CD4-positive, alpha-beta T cell treated with Interferon gamma for 1 hour (primary cell): Measurements from ENCODE around the gene RIMKLA.

Source experiments
- DNase-seq: peaks from one replicate; pipeline ENCODE4 v3.0.0-alpha.2; 2020

Gene RIMKLA

DNA sequence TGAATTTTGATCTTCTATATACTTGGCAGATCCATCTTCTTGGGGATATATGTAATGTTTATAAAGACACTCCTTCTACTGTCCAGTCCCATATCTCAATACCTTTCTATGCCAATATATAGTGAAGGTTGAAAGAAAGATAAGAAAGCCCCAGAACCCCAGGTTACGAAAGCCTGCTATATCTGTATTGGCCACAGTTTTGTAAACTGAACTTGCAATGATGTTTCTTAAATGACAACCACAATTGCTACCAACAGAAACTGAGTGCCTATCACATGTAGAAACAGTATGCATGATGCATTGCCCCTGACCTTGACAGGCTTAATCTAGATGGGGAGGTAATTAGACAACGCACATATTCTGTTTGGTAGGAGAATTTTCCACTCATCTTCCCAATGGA is 7.8 kb upstream of the RIMKLA start:
- no peak for DNase-seq

DNA sequence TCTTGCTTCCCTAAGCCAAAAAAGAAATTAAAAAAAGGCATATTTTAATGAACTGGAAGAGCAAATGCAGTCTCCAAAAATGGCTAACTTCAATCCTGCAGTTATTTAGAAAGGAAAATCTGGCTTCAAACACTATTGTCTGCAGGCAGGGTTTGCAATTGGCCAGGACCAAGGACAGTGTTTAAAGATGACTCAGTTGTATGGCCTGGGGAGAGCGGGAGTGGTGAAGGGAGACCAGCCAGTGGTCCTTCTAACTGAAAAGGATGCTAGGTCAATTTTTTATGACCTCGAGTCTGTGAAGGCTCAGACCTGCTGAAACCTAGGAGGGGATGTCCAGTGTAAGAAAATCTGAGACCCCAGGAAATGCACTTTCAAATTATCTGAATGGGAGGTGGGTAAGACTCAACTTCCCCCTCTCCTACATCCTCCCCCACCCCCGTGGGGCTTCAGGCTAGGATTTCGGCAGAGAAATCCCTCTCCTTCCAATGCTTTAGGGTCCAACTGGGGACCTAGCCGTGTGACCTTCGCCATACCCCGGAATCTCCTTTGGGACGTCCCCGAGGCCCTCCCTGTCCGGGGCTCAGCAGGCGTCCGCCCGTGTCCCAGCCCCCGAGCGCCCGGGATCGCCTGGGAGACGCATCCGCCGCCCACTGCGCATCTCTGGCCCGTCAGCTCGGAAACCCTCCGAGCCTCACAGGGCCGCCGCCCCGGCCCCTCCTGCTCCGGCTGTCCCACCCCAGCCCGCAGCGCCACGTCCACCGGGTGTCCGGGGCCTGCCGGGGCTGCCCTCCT is 602 bp upstream of the RIMKLA start:
- DNase-seq: no peak

DNA sequence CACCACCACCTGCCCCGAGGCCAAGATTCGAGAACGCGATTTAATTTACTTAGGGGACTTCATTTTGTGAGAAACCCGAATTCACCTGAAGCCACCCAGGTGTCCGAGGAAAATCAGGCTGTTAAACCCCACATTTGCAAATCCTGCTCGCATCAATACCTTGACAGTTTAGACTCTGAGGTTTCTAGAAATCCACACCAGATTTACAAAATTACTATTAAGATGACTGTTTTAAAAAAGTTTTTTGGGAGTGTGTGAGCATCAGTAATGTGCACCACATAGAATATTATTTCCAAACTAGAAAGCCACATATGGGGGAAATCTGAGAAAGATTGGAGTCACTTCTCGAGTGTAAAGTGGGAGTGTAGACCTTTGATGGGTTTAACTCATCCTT is 685 bp downstream of the RIMKLA start:
- DNase-seq: no peak

DNA sequence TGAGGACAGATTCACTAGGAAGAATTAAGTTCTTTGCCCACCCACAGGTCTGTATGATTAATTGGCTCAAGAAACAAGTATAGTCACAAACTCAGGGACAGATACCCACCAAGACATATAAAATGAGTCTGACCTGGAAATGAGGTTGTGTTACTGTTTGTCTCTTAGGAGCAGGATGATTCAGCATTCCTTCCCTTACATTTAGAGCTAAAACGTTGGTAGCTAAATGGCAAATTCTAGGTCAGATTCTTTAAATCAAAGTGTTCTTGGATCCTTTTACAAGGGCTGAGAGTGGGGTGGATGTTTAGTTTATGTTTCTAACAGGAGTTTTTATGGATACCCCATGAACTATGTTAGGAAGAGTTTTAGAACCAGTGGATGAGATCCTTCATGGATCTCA is 4.7 kb downstream of the RIMKLA start:
- DNase-seq: no peak

DNA sequence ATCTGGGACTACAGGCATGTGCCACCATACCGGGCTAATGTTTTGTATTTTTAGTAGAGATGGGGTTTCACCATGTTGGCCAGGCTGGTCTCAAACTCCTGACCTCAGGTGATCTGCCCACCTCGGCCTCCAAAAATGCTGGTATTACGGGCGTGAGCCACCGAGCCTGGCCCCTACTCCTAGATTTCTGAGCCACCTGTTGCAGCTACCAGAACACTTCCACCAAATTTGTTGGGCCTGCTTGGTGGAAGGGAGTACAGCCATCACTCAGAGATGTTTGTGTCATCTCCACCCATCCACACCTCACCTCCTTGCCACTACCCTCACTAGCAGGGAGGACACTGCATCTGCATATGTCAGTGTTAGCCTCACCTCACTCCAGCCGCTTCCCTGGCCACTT is 5.5 kb downstream of the RIMKLA start:
- no peak for DNase-seq

DNA sequence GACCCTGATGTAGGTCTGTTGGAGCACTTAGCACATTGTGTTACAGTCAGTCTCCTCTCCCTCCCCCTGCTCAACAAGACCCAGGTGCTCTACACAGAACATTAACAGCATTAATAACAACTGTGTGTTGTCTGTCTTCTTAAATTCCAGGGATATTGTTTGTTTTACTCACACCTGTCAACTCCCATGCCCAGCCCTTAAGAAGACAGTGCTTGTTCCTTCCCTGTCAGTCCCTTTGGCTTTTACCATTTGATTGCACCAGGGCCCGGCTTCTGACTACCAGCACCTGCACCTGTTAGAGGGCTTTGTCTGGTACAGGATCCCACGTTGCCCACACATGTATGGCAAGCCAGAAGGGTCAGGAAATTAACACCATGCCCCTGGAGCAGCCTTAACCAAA is 11.7 kb downstream of the RIMKLA start:
- no peak for DNase-seq

DNA sequence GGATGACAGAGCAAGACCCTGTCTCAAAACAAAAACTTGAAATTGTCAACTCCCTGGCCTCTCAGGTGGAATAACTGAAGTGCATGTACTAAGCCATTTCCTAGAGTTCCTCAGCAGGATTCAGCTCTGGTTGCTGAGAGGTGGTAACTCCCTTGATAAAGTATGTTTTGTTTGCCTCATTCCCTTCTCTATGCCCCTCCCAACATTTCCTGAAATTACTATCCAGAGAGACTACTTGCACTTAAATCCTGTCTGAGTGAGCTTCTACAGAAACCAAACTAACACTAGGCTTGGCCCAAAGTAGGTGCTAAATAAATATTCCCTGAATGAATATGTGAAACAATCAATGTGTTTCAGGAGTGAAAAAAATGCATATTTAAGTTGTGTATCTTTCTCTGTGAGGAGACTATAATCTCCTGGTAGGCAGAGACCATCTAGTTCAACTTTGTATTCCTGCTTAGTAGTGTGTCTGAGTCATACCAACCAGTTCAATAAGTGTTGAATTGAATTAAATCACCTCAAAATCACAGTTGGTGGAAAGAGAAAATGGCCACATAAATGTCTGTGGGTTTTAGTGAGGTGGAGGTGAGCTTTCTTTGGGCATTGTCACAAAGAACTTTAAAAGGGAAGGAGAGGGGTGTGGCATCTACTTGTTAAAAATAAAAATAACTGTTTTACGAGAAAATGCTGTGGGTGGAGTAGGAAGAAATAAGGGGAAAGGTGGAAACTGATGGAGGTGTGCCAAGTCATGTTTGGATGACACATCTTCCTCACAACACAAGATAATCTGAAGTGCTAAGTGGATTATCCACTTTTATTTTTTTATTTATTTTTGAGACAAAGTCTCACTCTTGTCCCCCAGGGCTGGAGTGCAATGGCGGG is 12.6 kb downstream of the RIMKLA start:
- no peak for DNase-seq

DNA sequence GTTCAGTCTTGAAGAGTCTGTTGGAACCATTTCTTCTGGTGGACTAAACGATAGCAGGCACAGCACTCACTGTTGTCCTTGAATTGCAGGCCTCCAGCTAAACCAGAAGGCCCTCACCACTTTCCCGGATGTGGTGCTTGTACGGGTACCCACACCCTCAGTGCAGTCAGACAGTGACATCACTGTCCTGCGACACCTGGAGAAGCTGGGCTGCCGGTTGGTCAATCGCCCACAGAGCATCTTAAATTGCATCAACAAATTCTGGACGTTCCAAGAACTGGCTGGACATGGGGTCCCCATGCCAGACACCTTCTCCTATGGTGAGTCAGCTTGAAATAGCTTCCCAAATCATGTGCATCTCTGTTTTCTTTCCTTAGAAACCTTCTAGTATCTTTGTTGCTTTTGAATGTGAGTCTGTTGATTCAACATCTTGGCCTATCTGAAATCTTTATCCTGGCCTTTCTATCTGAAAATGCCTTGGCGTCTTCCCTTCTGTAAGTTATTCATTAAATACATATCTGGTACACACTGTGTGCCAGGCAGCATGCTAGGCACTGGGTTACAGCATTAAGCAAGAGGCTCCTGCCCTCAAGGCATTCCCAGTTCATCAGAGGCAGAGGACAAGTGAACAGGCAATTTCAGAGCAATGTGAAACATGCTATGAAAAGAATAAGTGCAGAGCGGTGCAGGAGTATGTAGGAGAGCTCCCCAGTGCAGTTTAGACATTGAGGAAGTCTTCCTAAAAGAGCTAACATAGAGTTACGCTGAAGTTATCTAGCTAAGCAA is 18.9 kb downstream of the RIMKLA start:
- DNase-seq: no peak

DNA sequence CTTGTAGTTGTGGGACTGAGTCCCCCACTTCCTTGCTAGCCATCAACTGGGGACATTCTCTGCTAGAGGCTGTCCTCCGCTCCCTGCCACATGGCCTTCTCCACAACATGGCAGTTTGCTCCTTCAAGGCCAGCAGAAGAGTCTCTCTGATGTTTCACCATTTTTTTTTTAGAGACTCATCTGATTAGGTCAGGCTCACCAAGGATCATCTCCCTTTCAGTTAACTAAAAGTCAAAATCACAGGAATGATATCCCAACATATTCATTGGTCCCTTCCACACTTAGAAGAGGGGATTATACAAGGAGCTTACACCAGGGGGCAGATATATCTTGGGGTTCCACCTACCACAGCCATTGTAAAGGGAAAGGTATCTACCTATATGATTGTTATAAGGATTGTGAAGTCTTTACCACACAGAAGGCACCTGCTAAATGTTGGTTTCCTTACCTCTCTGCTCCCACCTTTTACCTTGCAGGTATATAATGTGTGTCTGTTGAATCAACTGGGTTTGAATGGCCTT is 23.3 kb downstream of the RIMKLA start:
- DNase-seq: no peak

DNA sequence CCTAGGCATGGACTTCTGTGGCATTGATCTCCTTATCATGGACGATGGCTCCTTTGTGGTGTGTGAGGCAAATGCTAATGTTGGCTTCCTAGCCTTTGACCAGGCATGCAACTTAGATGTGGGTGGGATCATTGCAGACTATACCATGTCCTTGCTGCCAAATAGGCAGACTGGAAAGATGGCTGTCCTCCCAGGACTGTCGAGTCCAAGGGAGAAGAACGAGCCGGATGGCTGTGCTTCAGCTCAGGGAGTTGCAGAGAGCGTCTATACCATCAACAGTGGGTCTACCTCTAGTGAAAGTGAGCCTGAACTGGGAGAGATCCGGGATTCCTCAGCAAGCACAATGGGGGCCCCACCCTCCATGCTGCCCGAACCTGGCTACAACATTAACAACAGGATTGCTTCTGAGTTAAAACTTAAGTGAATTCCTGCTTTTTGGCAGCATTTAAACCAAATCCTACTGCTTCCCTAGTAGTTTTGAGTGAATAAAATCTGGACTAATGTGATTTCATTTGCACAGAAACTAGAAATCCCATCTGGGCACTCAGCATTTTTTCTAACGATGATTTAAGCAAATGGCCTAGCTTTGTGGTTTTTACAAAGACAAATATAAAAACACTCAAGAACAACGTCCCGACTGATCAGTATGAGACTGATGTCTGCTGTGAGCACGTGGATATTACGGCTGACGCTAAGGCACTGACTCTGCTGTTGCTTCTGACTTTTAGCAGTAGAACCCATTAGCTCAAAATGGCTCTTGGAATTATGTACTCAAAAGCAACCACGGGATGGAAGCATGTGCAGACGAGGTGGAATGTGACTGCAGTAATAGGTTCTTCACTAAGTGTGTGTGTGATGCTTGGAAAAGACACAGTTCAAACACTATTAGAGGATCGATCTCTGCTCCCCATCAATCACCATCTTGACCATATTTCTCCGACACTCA is 34.2 kb downstream of the RIMKLA start:
- no peak for DNase-seq

DNA sequence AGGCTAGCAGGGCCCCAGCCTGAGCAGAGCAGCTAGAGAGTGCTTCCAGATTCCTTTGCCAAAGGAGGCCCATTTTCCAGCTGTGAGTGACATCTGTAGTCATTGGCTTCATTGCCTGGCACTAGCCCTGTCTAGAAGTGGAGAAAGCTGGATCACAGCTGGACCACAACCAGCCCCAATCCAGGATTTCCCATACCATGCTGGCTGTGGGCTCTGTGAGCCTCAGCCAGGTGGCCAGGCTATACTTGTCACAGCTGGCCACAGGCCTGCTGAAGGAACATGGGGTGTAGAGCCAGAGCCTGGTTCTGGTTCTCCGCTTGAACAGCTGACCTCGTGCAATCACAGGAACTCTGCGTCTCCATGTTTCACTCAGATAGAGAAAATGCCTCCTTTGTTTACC is 36.6 kb downstream of the RIMKLA start:
- no peak for DNase-seq

DNA sequence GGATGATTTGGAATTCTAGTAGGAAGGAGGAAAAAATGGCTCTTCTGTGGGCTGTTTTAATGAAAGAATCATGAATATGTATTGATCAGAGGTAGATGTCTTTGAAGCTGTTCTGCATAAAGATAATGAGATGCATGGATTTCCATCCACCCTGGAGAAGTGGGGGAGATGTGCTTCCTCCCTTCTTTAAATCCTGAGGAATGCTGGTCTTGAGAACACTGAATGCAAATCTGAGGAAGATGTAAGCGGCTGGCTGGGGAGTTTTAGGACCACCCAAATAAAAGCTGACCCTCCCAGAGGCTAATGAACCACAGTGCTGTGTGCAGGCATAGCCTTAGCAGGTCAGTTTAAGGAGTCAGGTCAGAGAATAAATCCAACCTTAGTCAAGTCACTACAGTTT is 37.9 kb downstream of the RIMKLA start:
- DNase-seq: no peak

DNA sequence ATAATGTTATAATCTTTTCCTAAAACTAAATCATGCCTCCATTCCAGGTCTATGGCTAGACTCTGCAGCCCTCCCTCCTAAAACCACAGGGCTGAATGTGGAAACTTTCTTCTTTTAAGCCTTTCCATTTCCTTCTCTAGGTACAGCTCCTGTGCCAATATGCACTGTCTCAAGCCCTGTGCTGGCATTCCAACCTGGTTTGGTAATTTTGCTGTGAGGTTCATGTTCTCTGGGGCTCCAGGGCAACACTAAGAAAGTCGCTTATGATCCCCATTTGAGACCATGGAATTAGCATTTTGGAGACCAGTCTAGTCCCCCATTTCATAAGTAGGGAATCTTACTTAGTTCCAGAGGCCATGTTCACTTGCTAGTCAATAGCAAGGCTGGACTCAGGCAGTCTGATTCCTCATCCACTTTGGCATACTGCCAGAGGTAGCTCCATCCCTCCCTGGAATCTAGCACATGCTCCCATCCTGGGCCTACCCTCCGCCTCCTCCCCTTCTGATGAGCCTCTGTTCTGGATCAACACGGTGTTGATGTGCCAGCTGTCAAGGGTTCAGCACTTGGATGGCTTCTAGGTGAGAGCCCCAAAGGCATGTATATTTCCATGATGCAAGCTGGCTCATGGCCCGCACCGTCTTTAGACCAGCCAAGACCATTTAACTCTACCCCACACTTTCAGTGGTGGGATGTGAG is 38.7 kb downstream of the RIMKLA start:
- DNase-seq: no peak

DNA sequence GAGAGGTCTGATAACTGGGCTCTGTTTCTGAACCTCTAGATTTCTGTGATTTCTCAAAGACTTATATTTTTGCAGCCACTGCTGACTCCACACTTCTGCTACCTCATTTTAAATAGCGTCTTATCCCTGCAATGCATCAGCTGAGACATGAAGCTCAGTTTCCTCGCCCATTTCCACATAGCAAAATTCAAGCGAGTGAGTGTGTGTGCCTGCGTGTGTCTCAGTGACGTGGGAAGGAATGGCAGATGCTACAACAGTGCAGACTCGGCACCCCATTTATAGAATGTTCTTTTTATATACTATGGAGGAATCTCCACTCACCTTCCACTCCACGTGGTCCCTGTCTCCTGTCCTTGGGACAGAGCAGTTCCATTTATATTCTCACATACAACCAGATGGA is 39.5 kb downstream of the RIMKLA start:
- no peak for DNase-seq

DNA sequence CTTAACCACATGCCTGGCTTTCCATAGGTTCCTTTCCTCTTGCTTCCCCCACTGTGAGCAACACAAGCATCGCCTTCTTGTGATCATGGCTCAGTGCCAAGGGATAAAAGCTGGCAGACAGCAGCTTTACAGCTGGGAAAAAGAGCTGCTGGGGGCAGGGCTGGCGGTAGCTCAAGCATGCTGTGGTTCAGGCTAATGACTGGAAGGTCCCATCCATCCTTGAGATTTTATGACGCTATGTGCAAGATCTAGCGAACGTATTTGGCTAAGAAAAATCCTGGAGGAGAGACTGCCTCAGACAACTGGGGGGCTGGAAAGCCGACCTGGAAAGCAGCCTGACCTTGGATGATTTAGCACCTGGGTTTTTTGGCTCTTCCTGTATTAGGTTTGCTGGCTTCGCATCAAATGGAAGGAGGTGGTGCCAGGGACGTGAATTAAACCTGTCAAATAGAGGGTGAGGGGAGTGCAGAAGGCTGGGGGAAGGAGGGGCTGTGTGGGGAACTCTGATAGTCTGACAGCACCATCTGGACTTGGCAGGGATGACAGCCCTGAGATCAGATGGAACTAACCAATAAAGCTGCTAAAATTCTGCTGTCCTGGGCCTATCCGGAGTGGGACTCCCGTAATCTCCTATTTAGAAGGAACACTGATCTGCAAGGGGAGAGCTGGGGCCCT is 40.5 kb downstream of the RIMKLA start:
- DNase-seq: no peak

DNA sequence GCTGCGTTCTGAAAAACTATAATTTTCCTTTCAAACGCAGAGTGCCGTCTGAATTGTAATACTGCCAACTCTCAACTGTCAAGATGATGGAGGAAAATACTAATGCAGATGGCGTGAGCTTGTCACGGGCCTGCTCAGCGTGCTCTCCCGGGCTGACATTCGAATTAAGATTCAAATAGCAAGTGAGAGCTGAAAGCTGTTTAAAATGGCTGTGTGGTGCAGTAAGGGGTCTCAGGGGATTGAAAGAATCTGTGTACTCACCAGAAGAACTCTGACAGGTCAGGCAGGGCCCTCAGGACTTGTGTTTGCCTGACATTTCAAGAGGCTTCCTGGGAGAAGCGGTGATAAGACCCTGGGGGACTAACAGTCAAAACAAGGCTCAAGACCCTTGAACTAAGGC is 42.1 kb downstream of the RIMKLA start:
- DNase-seq: no peak

DNA sequence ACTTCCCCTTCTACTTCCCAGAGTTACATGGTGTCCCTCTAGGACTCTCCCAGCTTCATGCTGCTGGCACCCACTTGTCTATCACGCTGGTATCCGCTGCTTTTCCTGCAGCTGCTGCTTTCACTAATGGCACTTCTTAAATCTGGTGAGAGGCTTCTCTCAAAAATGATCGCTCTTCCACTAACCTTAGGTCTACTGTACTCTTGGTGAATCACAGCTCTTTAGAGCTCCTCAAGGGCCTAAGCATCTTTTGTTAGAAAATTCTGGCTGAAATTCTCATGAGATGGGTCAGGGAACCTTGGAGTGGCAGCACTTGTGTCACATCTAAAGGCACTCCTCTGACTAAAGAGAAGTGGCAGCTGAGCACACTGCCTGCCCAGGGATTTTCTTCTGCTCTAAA is 43.1 kb downstream of the RIMKLA start:
- no peak for DNase-seq

DNA sequence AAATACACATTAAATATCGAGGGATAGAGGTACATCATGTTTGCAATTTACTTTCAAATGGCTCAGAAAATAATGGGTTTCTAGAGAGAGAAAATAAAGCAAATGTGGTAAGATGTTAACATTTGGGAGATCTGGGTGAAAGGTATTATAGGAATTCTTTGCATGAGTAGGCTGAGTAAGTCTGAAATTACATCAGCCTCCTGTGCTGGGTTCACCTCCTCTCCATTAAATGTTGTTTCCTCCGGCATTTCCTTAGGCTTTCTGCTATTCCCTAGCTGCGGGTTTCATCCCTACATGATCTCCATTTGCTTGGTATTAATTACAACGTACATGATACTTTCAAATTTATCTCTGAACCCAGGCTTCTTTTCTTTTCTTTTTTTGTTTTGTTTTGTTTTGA is 43.6 kb downstream of the RIMKLA start:
- DNase-seq: no peak

DNA sequence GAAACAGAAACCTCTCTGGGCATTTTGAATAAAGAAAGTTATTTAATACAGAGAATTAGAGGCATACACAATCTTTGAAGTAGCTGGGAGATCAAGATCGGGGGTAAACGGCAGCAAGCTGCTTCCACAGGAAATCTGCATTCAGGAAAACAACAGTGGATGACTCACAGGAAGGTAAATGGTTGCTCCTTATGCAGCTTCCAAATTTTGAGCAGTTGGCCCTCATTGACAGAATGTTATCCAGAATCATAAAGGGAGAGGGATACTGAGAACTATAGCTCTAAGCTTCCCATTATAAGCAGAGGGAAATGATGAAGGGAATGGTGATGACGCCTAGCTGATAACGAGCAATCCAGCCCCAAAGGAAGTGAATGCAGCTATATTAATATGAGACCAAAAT is 46.6 kb downstream of the RIMKLA start:
- no peak for DNase-seq

DNA sequence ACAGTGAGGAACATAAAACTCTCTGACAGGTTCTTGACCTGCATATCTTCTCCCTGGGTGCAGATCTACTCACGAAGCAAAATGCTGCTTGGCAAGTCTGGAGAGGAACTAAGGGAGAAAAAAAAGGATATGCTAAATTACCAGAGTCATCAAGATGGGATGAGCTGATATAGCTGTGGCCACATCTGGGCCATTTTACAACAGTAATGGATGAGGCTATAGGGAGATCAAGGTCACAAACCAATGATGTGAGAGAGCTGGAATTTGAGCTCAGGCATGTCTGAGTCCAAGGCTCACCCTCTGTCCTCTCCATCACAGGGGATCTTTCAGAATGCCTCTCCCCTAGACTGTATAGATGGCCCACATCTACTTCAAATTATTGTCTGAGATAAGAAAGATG is 49.0 kb downstream of the RIMKLA start:
- DNase-seq: no peak
